K562 (cell line): ENCODE results near the gene GRPR. TPM values are rescaled to one million over a fixed set of nuclear protein-coding genes. Genes with fewer than 3 reads are reported as not detected.

Experiments used
- ATAC-seq: fragments of 200-7000 bp; cut with Tn5 transposase; 3 replicates; pipeline ENCODE4 v1.9.1; 2020; ENCODE audit warnings: moderate library complexity
- BruUV-seq: library from RNA; stranded (reverse); fragments of 400-500 nt; replicated peaks from 2 replicates; lab custom pipeline; 2021; lab: Mats Ljungman, UMichigan
- CTCF ChIA-PET: fragments of 300-600 bp; formaldehyde crosslinking; extraction: SDS; loops from one replicate; lab custom pipeline; 2021; ENCODE audit warnings: low intra/inter-chr PET ratio; lab: Yijun Ruan, JAX
- POLR2A ChIA-PET: fragments of 300-600, 350-650 bp; sonication (Branson Sonifier 250); formaldehyde crosslinking; extraction: SDS; loops from one replicate; lab custom pipeline; 2021; ENCODE audit warnings: antibody characterized with exemption, inconsistent platforms; lab: Yijun Ruan, JAX
- DNase-seq, 4 experiments: peaks; one replicate each; pipeline versions ENCODE4 v3.0.0 to v3.0.0-alpha.2; 2011 to 2018; ENCODE audit warnings: low spot score in 3 of 4, mixed read lengths in 3 of 4; ENCODE audit errors: extremely low read depth in 1 of 4
- FAIRE-seq: peaks from 2 replicates; lab custom pipeline; 2011; peaks lifted over from hg19 to GRCh38; lab: Jason Lieb, UNC
- H2AFZ ChIP-seq: 2 replicates; pipeline ENCODE4 v1.6.0; 2011; ENCODE audit warnings: low read depth, low read length, control low read depth, inconsistent platforms
- H3K27ac ChIP-seq: fragments of 200-600 bp; 3 replicates; pipeline ENCODE4 v1.8.0; 2011; ENCODE audit warnings: low read depth, mild to moderate bottlenecking, control low read depth, inconsistent platforms, low read length, moderate library complexity, mixed read lengths; ENCODE audit errors: extremely low read depth
- H3K27me3 ChIP-seq, 2 experiments: fragments of 300-600 bp in 1 of 2; 2 replicates in 1 of 2; 3 replicates in 1 of 2; pipeline versions ENCODE4 v1.6.0 to v1.8.0; 2011; ENCODE audit warnings: inconsistent platforms in 2 of 2, low read length in 2 of 2, mild to moderate bottlenecking in 1 of 2, mixed read lengths in 1 of 2, moderate library complexity in 1 of 2; ENCODE audit not compliant: control insufficient read depth in 2 of 2, insufficient read depth in 2 of 2
- H3K36me3 ChIP-seq: fragments of 300-600 bp; 3 replicates; pipeline ENCODE4 v1.8.0; 2011; ENCODE audit warnings: mild to moderate bottlenecking, low read length, inconsistent platforms; ENCODE audit not compliant: control insufficient read depth, insufficient read depth
- H3K4me1 ChIP-seq, 2 experiments: fragments of 200-600 bp in 1 of 2; replicated peaks in 1 of 2; 2 replicates in 1 of 2; 3 replicates in 1 of 2; pipeline versions ENCODE4 v1.5.1 to v1.8.0; 2011; ENCODE audit warnings: inconsistent platforms in 2 of 2, low read length in 2 of 2, mild to moderate bottlenecking in 1 of 2, mixed read lengths in 1 of 2, moderate library complexity in 1 of 2; ENCODE audit not compliant: control insufficient read depth in 2 of 2, insufficient read depth in 2 of 2
- H3K4me2 ChIP-seq: 2 replicates; pipeline ENCODE4 v1.6.1; 2011; ENCODE audit warnings: low read length, control low read depth, inconsistent platforms, mixed read lengths; ENCODE audit not compliant: insufficient read depth
- H3K4me3 ChIP-seq: fragments of 200-600 bp; sonication (generic), shearing (Covaris generic); 2 replicates; pipeline ENCODE4 v1.5.1; 2016; ENCODE audit warnings: control low read depth, inconsistent platforms
- H3K79me2 ChIP-seq: fragments of 200-600 bp; 3 replicates; pipeline ENCODE4 v1.8.0; 2011; ENCODE audit warnings: low read length, inconsistent platforms; ENCODE audit not compliant: control insufficient read depth, insufficient read depth
- H3K9ac ChIP-seq, 2 experiments: 2 replicates each; pipeline versions ENCODE4 v1.6.0 to v1.6.1; 2011; ENCODE audit warnings: low read depth in 2 of 2, low read length in 2 of 2, control low read depth in 1 of 2, inconsistent platforms in 1 of 2, mild to moderate bottlenecking in 1 of 2, mixed read lengths in 1 of 2; ENCODE audit not compliant: insufficient read depth in 1 of 2
- H3K9me1 ChIP-seq: one replicate; pipeline ENCODE4 v1.6.0; 2011; ENCODE audit warnings: inconsistent platforms, mild to moderate bottlenecking, low read length, moderate library complexity; ENCODE audit not compliant: control insufficient read depth, insufficient read depth
- H3K9me3 ChIP-seq: replicated peaks from 2 replicates; pipeline ENCODE4 v1.5.1; 2011; ENCODE audit warnings: low read depth, low read length, inconsistent platforms; ENCODE audit not compliant: control insufficient read depth, insufficient read depth
- H4K20me1 ChIP-seq: replicated peaks from 2 replicates; pipeline ENCODE4 v1.6.1; 2011; ENCODE audit warnings: low read length, inconsistent platforms, mixed read lengths; ENCODE audit not compliant: control insufficient read depth, insufficient read depth
- ARID2 ChIP-seq: fragments of 450-650 bp; IDR thresholded peaks from 2 replicates; pipeline ENCODE4 v1.6.1; 2017; ENCODE audit warnings: antibody characterized with exemption, mild to moderate bottlenecking
- EWSR1 ChIP-seq: fragments of 450-650 bp; IDR thresholded peaks from 2 replicates; pipeline ENCODE4 v1.6.1; 2018; ENCODE audit warnings: borderline replicate concordance, mild to moderate bottlenecking, low read depth, moderate library complexity; ENCODE audit not compliant: partially characterized antibody
- HLTF ChIP-seq: fragments of 450-650 bp; IDR thresholded peaks from 2 replicates; pipeline ENCODE4 v1.6.1; 2016
- NFIX ChIP-seq: fragments of 250-450 bp; sonication (Bioruptor Pico); IDR thresholded peaks from 2 replicates; pipeline ENCODE4 v1.4.0; 2020; ENCODE audit warnings: low read depth, mild to moderate bottlenecking, moderate library complexity
- TSHZ1 ChIP-seq: fragments of 250-450 bp; sonication (Bioruptor Pico); IDR thresholded peaks from 2 replicates; pipeline ENCODE4 v1.4.0; 2020; ENCODE audit warnings: mild to moderate bottlenecking, moderate library complexity
- ZC3H11A ChIP-seq: IDR thresholded peaks from 2 replicates; pipeline ENCODE4 v1.6.1; 2012; ENCODE audit warnings: low read depth, low read length, improper control_type of control experiment
- ZNF146 ChIP-seq: IDR thresholded peaks from one replicate; pipeline ENCODE4 v1.6.1; 2018; ENCODE audit warnings: missing compliant biosample characterization; ENCODE audit not compliant: unreplicated experiment
- WGBS: fragments of 100-300 bp; shearing (Covaris generic); methylation state at CpG from one replicate; pipeline ENCODE4 v1.1.6; 2016; ENCODE audit warnings: low coverage, mixed read lengths; ENCODE audit not compliant: insufficient coverage; ENCODE audit errors: missing lambda C conversion rate; 5-methylcytosine and 5-hydroxymethylcytosine counted together
- in situ Hi-C: fragments of 300-500 bp; cut with MboI; formaldehyde crosslinking; loops from 4 replicates; pipeline ENCODE4 v1.15.0; 2018; ENCODE audit warnings: inconsistent platforms, mixed read lengths
- intact Hi-C: fragments of 100-400 bp; cut with micrococcal nuclease; formaldehyde crosslinking; loops from 2 replicates; pipeline ENCODE4 v1.14.2; 2022
- polyA plus RNA-seq, 8 experiments: library from polyadenylated mRNA; depleted of rRNA in 4 of 8; stranded (reverse) in 5 of 8; unstranded in 3 of 8; fragments of >200 nt; fragmentation: Nextera tagmentation in 2 of 8; fragmentation: Illumina TruSeq in 1 of 8; extraction: Ambion mirVana in 2 of 8; extraction: Trizol in 1 of 8; gene quantifications; 2 replicates each; pipeline versions ENCODE4 v1.2.1 to v1.2.3, GENCODE V29; 2011 to 2014; ENCODE audit warnings: inconsistent platforms in 1 of 8, missing spikeins in 1 of 8
- total RNA-seq, 7 experiments: library from RNA; depleted of rRNA in 6 of 7; stranded (reverse); fragments of >200 nt in 6 of 7; fragmentation: Illumina TruSeq in 2 of 7; extraction: Trizol in 2 of 7; gene quantifications; 2 replicates each; pipeline versions ENCODE4 v1.2.1 to v1.2.3, GENCODE V29; 2011 to 2021; ENCODE audit warnings: low replicate concordance in 1 of 7
- TF ChIP-seq, protein P1 (sequence below): sonication (generic); formaldehyde crosslinking; IDR thresholded peaks from 2 replicates; pipeline ENCODE4 v1.8.1; 2023; ENCODE audit warnings: mild to moderate bottlenecking, missing genetic modification reagents, moderate library complexity

GRPR gene
- total and polyA plus RNA-seq, 9 of the 15 experiments (the other 6 are each of a cell fraction or from before 2014, with no cell fraction given): 0.06 to 0.11 TPM; not detected in 7

GRCh38 chrX:16096141-16096540, 27.2 kb upstream of the GRPR start:
- Histone ChIP-seq H3K9ac (no peak overlapping the region), H3K36me3 (no peaks in the 10 kb centered on the region), H3K27me3 (no peaks in the 10 kb centered on the region), H3K27ac (no peak overlapping the region), H3K4me3 (no peak overlapping the region), H3K4me1 (no peaks in the 10 kb centered on the region), H3K4me2 (no peak overlapping the region), H4K20me1 (no peaks in the 10 kb centered on the region), H3K9me3 (no peaks in the 10 kb centered on the region), H3K9me1 (no peaks in the 10 kb centered on the region), H3K79me2 (no peaks in the 10 kb centered on the region), H2AFZ (no peak overlapping the region)
- POLR2A ChIA-PET: interaction anchor here (0.5 to 1.0 kb wide), 2 partner anchors 45 to 241 kb away, joined by 3 read pairs; partner anchors contain the start of gene AP1S2
- FAIRE-seq (no peak), ATAC-seq (no peak), DNase-seq (no peak)
- BruUV-seq: no TSS peak
- in situ Hi-C loops (no loop called here), intact Hi-C loops (no loop called here)
- TF ChIP-seq HLTF (no peak), NFIX (no peak), ZNF146 (CRISPR knock-in tag) (no peak), EWSR1 (no peak), TSHZ1 (CRISPR knock-in tag) (no peak), ARID2 (no peak), ZC3H11A (no peak)
- TF ChIP-seq, protein P1, sequence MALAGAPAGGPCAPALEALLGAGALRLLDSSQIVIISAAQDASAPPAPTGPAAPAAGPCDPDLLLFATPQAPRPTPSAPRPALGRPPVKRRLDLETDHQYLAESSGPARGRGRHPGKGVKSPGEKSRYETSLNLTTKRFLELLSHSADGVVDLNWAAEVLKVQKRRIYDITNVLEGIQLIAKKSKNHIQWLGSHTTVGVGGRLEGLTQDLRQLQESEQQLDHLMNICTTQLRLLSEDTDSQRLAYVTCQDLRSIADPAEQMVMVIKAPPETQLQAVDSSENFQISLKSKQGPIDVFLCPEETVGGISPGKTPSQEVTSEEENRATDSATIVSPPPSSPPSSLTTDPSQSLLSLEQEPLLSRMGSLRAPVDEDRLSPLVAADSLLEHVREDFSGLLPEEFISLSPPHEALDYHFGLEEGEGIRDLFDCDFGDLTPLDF: no peak
- WGBS: 0% methylated on average over 3 of the region's 3 CpGs
- CTCF ChIA-PET: no interaction called here
